Measurements from ENCODE around the gene KIF16B.
"Not testable (repeated sequence)": the region's sequence is repeated elsewhere in the genome, so short reads cannot be mapped to it uniquely, and the experiment has no call there.

KIF16B gene

DNA sequence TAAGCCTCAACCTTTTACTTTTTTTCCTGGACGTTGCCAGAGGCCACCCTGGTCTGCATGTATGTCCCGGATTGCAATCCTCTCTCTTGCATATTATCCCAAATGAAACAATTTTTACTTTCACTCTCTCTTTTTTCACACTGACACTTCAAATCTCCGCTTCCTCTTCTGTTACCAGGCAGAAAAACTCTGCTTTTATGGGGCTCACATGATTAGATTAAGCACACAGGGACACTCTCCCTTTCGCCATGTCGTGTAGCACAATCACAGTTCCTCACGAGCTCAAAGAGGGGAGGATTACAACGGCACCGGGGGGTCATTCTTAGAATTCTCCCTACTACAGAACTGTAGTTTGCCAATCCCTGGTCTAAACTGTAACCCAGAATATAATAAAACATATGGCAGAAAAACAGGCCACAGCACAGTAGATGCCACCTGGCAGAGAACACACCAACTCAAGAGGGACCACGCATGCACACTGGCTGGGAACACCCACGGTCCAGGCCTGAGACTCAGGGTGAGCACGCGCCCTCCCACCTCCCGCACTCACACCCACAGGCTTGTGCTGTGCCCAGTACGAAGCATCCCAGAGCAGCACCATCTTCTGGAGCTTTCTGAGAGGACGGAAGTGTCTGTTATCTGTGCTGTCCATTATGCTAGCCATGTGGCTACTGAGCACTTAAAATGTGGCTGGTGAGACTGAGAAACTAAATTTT, 288.7 kb downstream of the KIF16B start:
- DNase-seq, result no peak

- no peak for DNase-seq
Measured at GRCh38 chr20:16283978-16284377, 289.3 kb downstream of the KIF16B start.

DNA sequence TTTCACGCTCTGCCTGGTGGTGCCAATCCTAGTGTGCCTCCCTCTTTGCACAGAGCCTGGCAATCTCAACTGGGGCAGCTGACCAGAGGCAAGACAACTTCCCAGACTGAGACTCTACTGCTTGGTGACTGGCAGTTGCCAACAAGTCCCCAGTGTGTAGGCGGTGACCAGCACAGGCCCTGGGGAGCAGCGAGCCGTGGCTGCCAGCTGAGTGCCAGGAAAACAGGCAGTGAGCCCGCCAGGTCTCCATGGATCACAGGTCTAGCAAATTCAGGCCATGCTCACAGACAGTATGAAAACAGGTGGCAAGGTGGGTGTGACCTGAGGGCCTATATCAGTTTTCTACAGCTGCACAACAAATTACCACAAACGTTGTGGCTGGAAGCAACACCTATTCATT, 289.9 kb downstream of the KIF16B start:
- no peak for DNase-seq

GRCh38 chr20:16280219-16280618, 293.0 kb downstream of the KIF16B start:
- DNase-seq, result no peak

DNA sequence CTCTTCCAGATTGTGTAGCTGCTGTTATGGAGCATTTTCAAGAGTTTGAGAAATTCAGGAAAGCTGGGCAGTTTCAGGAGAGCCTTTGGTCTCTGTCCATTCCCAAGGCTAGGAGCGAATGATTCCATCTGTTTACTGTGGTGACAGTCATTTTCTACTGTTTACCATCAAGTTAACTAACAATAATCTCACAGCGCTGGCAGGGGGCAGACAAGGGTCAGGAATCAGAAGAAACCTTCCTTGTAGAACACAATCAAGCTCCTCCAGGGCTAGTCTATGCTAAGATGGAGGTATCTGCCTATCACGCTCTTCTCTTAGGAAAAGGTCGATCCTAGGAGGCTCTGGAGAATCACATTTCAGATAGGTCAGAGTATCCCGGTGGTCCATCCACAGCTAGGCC, 293.9 kb downstream of the KIF16B start:
- no peak for DNase-seq

DNA sequence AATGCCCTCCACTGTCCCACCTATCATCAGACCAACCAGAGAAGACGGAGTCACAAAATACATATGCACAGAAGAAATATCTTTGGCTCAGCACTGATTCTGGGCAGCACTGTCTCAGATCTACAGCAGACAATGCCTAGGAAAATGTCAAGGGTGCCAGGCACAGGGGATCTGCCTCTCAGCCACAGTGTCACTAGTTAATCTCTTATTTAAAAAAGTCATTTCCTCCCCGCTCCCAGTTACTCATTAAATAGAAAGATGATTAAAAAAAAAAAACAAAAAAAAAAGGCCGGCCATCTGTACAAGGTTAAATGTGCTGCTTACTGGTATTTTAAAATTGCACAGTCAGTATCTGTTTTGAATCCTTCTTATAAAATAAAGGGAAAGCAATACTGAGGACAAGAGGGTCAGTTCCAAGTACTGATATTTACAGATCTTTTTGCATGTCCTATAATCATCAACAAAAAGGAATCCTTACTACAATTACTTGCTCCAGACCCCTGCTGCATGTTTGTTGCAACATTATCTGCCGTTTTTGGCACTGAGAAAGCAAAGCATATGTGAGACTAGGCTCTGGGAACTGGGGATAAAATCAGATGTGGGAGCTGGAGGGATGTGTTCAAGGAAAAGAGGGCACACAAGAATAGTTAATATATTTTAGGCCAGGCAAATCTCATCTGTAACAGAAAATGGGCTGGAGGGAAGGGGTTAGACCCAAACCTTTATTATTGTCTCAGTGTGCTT, 299.3 kb downstream of the KIF16B start:
- DNase-seq, result no peak

- no peak for DNase-seq
Measured at GRCh38 chr20:16272780-16273360, 300.4 kb downstream of the KIF16B start.

DNA sequence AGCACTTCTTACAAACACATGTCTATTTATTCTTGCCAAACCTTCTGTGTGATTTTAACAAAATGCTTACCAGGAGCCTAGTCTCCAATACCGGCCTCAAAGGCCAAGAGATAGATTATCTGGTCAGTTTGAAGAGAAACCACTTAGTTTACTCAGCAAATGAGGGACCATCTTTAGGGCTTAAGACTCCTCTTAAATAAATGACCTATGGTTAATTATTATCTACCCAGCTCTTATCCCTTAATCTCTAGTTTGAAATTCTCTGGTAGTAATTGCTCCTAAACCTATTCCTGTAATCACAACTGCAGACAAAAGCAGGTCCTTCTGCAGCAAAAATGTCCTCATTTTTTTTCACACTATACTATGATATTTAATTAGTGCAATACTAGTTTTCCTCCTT, 301.8 kb downstream of the KIF16B start:
- no peak for DNase-seq

- no peak for DNase-seq
Measured at GRCh38 chr20:16270989-16271388, 302.3 kb downstream of the KIF16B start.

DNA sequence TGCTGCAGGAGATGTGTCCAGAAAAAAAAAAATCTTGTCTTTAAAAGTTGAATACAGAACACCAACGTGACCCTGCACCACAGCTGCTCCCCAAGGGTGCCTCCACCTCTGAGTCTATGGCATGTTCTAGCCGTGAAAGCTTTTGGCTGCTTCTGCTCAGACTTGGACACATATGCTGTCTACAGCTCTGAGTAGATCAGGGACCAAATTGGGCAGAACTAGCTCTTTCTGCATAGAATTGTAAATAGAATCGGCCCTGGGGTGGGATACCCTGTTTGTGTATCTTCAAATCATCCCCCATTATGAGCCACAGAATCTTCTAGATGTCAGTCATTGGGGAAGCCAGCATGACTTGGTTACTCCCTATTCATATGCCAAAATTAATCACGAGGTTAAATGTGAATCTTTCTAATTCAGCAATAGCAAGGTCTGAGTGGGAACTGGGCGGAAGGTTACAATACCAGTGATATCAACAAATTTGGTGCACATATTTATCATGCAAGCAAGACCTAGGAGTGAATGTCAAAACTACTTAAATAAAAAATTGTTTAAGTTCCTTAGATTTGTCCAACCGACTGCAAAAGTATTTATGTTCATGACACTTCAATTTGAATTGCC, 302.8 kb downstream of the KIF16B start:
- no peak for DNase-seq

GRCh38 chr20:16267526-16267925, 305.7 kb downstream of the KIF16B start:
- no peak for DNase-seq

DNA sequence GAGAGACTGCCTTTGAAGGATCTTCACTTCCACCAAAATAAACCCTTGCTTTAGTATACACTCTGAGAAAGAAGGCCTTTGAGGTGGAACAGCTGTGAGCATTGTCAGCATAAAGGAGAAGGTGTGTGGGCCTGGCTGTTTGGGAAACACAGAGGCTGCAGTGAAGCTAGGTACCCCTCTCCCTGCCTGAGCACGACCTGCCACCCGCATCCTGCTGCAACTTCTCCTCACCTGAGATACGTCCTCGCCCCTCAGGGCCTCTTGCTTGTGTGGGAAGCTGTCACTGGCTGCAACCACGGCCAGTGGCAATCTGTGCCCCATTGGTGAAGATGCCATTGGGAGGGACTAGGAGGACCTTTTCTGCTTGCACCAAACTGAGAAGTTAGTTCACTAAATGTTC, 307.9 kb downstream of the KIF16B start:
- DNase-seq, result no peak

- no peak for DNase-seq
Measured at GRCh38 chr20:16263582-16263981, 309.7 kb downstream of the KIF16B start.

GRCh38 chr20:16262594-16262993, 310.7 kb downstream of the KIF16B start:
- no peak for DNase-seq

GRCh38 chr20:16261733-16262273, 311.4 kb downstream of the KIF16B start:
- no peak for DNase-seq

- no peak for DNase-seq
Measured at GRCh38 chr20:16260911-16261310, 312.3 kb downstream of the KIF16B start.

GRCh38 chr20:16260133-16260532, 313.1 kb downstream of the KIF16B start:
- DNase-seq, result not testable (repeated sequence)

DNA sequence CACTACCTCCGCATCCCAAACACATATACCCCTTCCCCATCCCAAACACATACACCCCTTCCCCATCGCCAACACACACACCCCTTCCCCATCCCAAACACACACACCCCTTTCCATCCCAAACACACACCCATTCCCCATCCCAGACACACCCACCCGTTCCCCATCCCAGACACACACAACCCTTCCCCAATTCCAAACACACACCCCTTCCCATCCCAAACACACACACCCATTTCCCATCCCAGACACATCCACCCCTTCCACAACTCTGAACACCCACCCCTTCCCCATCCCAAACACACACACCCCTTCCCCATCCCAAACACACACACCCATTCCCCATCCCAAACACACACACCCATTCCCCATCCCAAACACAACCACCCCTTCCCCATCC, 314.5 kb downstream of the KIF16B start:
- no peak for DNase-seq

GRCh38 chr20:16257813-16258430, 315.3 kb downstream of the KIF16B start:
- DNase-seq, result no peak

DNA sequence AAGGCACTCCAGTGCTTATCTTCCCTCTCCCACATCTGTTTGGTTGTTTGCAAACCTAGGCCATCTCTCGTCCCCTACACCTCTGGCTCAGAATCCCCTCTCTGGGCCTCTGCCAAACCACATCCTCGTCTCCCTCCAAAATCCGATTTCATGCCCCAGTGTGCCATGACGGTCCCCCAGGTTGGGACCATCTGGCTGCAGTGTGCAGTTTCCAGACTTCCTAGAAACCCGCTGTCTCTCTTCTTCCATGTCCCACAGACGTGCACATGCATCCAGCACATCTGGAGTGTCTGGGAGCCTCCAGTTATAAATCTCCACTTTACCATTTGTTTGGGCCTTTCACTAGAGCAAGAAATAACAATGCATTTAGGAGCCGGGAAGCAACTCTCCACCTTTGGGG, 316.2 kb downstream of the KIF16B start:
- no peak for DNase-seq

- DNase-seq, result no peak
Measured at GRCh38 chr20:16246870-16247269, 326.4 kb downstream of the KIF16B start.

GRCh38 chr20:16246291-16246690, 327.0 kb downstream of the KIF16B start:
- no peak for DNase-seq

- no peak for DNase-seq
Measured at GRCh38 chr20:16245879-16246278, 327.4 kb downstream of the KIF16B start.

Measured in 8988T (cell line).